NCI-H1092 (cell line): ENCODE measurements around the gene OR11G2.
"Not testable (repeated sequence)": the region's sequence is repeated elsewhere in the genome, so short reads cannot be mapped to it uniquely, and the experiment has no call there.

Experiments
- DNase-seq: peaks from one replicate; lab custom pipeline; 2025; lab: John Stamatoyannopoulos, UW

OR11G2 gene

GRCh38 chr14:20223410-20223809 lies 32.7 kb downstream of the OR11G2 start, which contains the start of gene OR11H6:
TSS of gene OR11H6 (plus strand) at chr14:20223710. CDS start at chr14:20223710, 0 bp downstream.
- DNase-seq = no peak

DNA sequence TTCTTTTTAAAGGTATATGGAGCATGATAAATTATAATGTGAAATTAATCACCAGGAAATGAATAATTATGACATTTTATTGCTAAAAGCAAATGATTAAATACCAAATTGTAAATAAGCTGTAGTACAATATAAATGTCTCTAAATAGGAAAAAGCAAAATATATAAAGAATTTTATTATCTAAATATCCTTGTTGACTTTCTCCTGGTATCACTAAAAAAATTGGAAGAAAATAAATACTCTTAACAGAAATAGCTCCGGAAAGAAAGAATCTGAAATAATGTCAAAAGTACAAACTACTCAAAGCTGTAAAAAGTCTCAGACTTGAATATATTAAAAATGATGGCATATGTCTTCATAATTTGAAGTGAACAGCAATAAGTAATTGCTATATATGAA lies 38.0 kb downstream of the OR11G2 start, which contains the start of gene OR11H7:
Gene OR11H7 (plus strand): TSS at position 301 of the 400 bp plus-strand sequence.
- no peak for DNase-seq

GRCh38 chr14:20235415-20235814 lies 44.7 kb downstream of the OR11G2 start:
- not testable (repeated sequence) for DNase-seq

- no peak for DNase-seq
These were observed 57.0 kb downstream of the OR11G2 start for GRCh38 chr14:20247646-20248246.
